OCI-LY7 (cell line): ENCODE data around the gene AIFM3.

Experiments used
- EZH2phosphoT487 ChIP-seq: fragments of 200-600 bp; sonication (generic); IDR thresholded peaks from 2 replicates; pipeline ENCODE4 v1.6.1; 2018; ENCODE audit warnings: low read depth, borderline replicate concordance, mild to moderate bottlenecking, mixed run types, antibody characterized with exemption, low read length, moderate library complexity, mixed read lengths
- TF ChIP-seq, protein P1 (sequence below): fragments of 200-600 bp; sonication (generic); conservative IDR thresholded peaks from 2 replicates; pipeline ENCODE4 v1.5.1; 2014; ENCODE audit warnings: mild to moderate bottlenecking, antibody characterized with exemption, low read length, moderate library complexity, mixed read lengths

DNA sequence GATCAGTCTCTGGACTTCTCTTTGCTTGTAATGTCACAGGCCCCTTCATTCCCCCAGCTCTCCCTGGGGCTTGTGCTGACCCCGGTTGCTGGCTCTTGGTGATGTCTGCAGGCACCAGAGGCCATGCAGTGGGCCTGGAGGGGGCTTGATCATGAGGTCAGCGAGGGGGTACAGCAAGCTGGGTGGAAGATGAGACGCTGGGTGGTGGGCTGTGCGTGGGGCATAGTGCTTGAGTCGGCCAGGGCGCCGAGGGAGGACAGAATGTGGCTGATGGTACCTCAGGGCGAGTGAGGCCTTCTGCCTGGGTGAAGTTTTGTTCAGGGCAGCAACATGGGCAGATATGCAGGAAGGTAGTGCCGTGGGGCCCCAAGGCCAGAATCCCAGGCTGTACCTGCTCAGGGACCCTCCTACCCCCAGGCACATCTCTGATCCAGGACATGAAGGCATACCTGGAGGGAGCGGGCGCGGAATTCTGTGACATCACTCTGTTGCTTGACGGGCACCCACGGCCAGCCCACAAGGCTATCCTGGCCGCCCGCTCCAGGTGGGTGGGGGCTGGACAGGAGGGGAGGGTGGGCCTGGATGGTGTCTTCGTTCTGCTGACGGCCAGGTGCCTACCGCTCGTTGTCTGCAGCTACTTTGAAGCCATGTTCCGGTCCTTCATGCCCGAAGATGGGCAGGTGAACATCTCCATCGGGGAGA is 28.4 kb downstream of the AIFM3 start:
- TF ChIP-seq, protein P1, sequence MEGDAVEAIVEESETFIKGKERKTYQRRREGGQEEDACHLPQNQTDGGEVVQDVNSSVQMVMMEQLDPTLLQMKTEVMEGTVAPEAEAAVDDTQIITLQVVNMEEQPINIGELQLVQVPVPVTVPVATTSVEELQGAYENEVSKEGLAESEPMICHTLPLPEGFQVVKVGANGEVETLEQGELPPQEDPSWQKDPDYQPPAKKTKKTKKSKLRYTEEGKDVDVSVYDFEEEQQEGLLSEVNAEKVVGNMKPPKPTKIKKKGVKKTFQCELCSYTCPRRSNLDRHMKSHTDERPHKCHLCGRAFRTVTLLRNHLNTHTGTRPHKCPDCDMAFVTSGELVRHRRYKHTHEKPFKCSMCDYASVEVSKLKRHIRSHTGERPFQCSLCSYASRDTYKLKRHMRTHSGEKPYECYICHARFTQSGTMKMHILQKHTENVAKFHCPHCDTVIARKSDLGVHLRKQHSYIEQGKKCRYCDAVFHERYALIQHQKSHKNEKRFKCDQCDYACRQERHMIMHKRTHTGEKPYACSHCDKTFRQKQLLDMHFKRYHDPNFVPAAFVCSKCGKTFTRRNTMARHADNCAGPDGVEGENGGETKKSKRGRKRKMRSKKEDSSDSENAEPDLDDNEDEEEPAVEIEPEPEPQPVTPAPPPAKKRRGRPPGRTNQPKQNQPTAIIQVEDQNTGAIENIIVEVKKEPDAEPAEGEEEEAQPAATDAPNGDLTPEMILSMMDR: no peak
- no peak for TF ChIP-seq EZH2phosphoT487
